Activated CD4-positive, alpha-beta T cell treated with anti-CD3 and anti-CD28 coated beads, Interleukin-2, amount 10 ng/mL, durations not matched to agents 24 days and 14 days (primary cell): ENCODE measurements around the gene MACROD2. TPM values are rescaled to one million over a fixed set of nuclear protein-coding genes. Genes with fewer than 3 reads are reported as not detected.
"Not testable (repeated sequence)": the region's sequence is repeated elsewhere in the genome, so short reads cannot be mapped to it uniquely, and the experiment has no call there.

Experiments used
- DNase-seq: peaks from one replicate; pipeline ENCODE4 v3.0.0; 2022
- H3K27ac Mint-ChIP-seq: one replicate; pipeline ENCODE4 v1.8.0; 2022; ENCODE audit warnings: mild to moderate bottlenecking, mixed read lengths
- H3K27me3 Mint-ChIP-seq: one replicate; pipeline ENCODE4 v1.8.0; 2022; ENCODE audit warnings: mixed read lengths
- H3K36me3 Mint-ChIP-seq: one replicate; pipeline ENCODE4 v1.8.0; 2022; ENCODE audit warnings: low read depth, mild to moderate bottlenecking, mixed read lengths
- H3K4me1 Mint-ChIP-seq: one replicate; pipeline ENCODE4 v1.8.0; 2021; ENCODE audit warnings: mixed read lengths
- H3K4me3 Mint-ChIP-seq: one replicate; pipeline ENCODE4 v1.8.0; 2022; ENCODE audit warnings: mild to moderate bottlenecking, moderate library complexity, mixed read lengths
- H3K9me3 Mint-ChIP-seq: one replicate; pipeline ENCODE4 v1.8.0; 2021; ENCODE audit warnings: mixed read lengths
- intact Hi-C: fragments of 100-400 bp; cut with micrococcal nuclease; formaldehyde crosslinking; loops from one replicate; pipeline ENCODE4 v1.15.1; 2023
- total RNA-seq: library from RNA; stranded (reverse); gene quantifications from 2 replicates; pipeline ENCODE4 v1.2.3, GENCODE V29; 2022

The MACROD2 gene
- total RNA-seq, 1 donor from 2014 or later = not detected

GRCh38 chr20:15795305-15796019 lies 1800.1 kb downstream of the MACROD2 start:
- Mint-ChIP-seq H3K27ac (no peak overlapping the region), H3K36me3 (no peaks in the 10 kb centered on the region), H3K4me1 (no peaks in the 10 kb centered on the region), H3K4me3 (no peak overlapping the region), H3K27me3 (no peaks in the 10 kb centered on the region), H3K9me3 (peaks cover 5% of the 10 kb centered on the region)
- no peak for DNase-seq
- intact Hi-C loops = no loop called here

GRCh38 chr20:15799871-15800270 lies 1804.6 kb downstream of the MACROD2 start:
- Mint-ChIP-seq H3K27me3 (no peaks in the 10 kb centered on the region), H3K27ac (no peak overlapping the region), H3K9me3 (peaks cover 5% of the 10 kb centered on the region), H3K36me3 (no peaks in the 10 kb centered on the region), H3K4me1 (no peaks in the 10 kb centered on the region), H3K4me3 (no peak overlapping the region)
- DNase-seq = no peak
- intact Hi-C loops = no loop called here

- Mint-ChIP-seq H3K4me3 (no peak overlapping the region), H3K9me3 (peaks cover 3% of the 10 kb centered on the region), H3K36me3 (no peaks in the 10 kb centered on the region)
Measured at GRCh38 chr20:15802020-15802419, 1806.7 kb downstream of the MACROD2 start.

GRCh38 chr20:15805154-15805553 lies 1809.8 kb downstream of the MACROD2 start:
- intact Hi-C loops = no loop called here
- no peak overlapping the region for H3K4me3 Mint-ChIP-seq
- no peaks in the 10 kb centered on the region for H3K36me3 Mint-ChIP-seq
- no peaks in the 10 kb centered on the region for H3K27me3 Mint-ChIP-seq
- no peaks in the 10 kb centered on the region for H3K4me1 Mint-ChIP-seq
- no peak for DNase-seq
- peaks cover 8% of the 10 kb centered on the region for H3K9me3 Mint-ChIP-seq
- H3K27ac Mint-ChIP-seq = no peak overlapping the region

More at GRCh38 chr20:15802020-15802419, 1806.7 kb downstream of the MACROD2 start:
- intact Hi-C loops = no loop called here
- H3K27ac Mint-ChIP-seq = no peak overlapping the region
- H3K27me3 Mint-ChIP-seq = no peaks in the 10 kb centered on the region
- no peak for DNase-seq
- no peaks in the 10 kb centered on the region for H3K4me1 Mint-ChIP-seq

GRCh38 chr20:15806105-15806504 lies 1810.8 kb downstream of the MACROD2 start:
- no peaks in the 10 kb centered on the region for H3K27me3 Mint-ChIP-seq
- DNase-seq = no peak
- intact Hi-C loops = no loop called here
- H3K4me1 Mint-ChIP-seq = no peaks in the 10 kb centered on the region
- H3K9me3 Mint-ChIP-seq = peaks cover 8% of the 10 kb centered on the region
- no peak overlapping the region for H3K27ac Mint-ChIP-seq
- H3K4me3 Mint-ChIP-seq = no peak overlapping the region
- no peaks in the 10 kb centered on the region for H3K36me3 Mint-ChIP-seq

GRCh38 chr20:15807271-15807670 lies 1812.0 kb downstream of the MACROD2 start:
- Mint-ChIP-seq H3K4me3 (no peak overlapping the region), H3K27me3 (no peaks in the 10 kb centered on the region), H3K4me1 (no peaks in the 10 kb centered on the region), H3K27ac (no peak overlapping the region), H3K9me3 (peaks cover 8% of the 10 kb centered on the region), H3K36me3 (no peaks in the 10 kb centered on the region)
- no peak for DNase-seq
- intact Hi-C loops = no loop called here

- H3K4me1 Mint-ChIP-seq, H3K27ac Mint-ChIP-seq, H3K9me3 Mint-ChIP-seq, H3K27me3 Mint-ChIP-seq, DNase-seq, intact Hi-C loops, H3K36me3 Mint-ChIP-seq, H3K4me3 Mint-ChIP-seq: not testable (repeated sequence)
Measured at GRCh38 chr20:15807771-15808170, 1812.5 kb downstream of the MACROD2 start.

- Mint-ChIP-seq H3K27me3 (no peaks in the 10 kb centered on the region), H3K4me1 (no peaks in the 10 kb centered on the region), H3K36me3 (no peaks in the 10 kb centered on the region), H3K9me3 (peaks cover 8% of the 10 kb centered on the region), H3K4me3 (no peak overlapping the region), H3K27ac (no peak overlapping the region)
- intact Hi-C loops = no loop called here
- DNase-seq = no peak
Measured at GRCh38 chr20:15811951-15812350, 1816.6 kb downstream of the MACROD2 start.

- Mint-ChIP-seq H3K27ac (no peak overlapping the region), H3K4me3 (no peak overlapping the region), H3K4me1 (no peaks in the 10 kb centered on the region), H3K9me3 (peaks cover 8% of the 10 kb centered on the region), H3K36me3 (no peaks in the 10 kb centered on the region), H3K27me3 (no peaks in the 10 kb centered on the region)
- DNase-seq = no peak
- intact Hi-C loops = no loop called here
Measured at GRCh38 chr20:15812696-15813095, 1817.4 kb downstream of the MACROD2 start.

GRCh38 chr20:15814360-15814759 lies 1819.0 kb downstream of the MACROD2 start:
- no peak for DNase-seq
- H3K4me3 Mint-ChIP-seq = no peak overlapping the region
- peaks cover 3% of the 10 kb centered on the region for H3K9me3 Mint-ChIP-seq
- H3K27ac Mint-ChIP-seq = no peak overlapping the region
- intact Hi-C loops = no loop called here
- no peaks in the 10 kb centered on the region for H3K36me3 Mint-ChIP-seq
- no peaks in the 10 kb centered on the region for H3K4me1 Mint-ChIP-seq
- H3K27me3 Mint-ChIP-seq = no peaks in the 10 kb centered on the region

- Mint-ChIP-seq H3K27me3 (no peaks in the 10 kb centered on the region), H3K4me3 (no peak overlapping the region), H3K9me3 (peaks cover 3% of the 10 kb centered on the region), H3K27ac (no peak overlapping the region), H3K4me1 (no peaks in the 10 kb centered on the region), H3K36me3 (no peaks in the 10 kb centered on the region)
- intact Hi-C loops = no loop called here
- DNase-seq = no peak
Measured at GRCh38 chr20:15814911-15815310, 1819.6 kb downstream of the MACROD2 start.

GRCh38 chr20:15817351-15817750 lies 1822.0 kb downstream of the MACROD2 start:
- H3K36me3 Mint-ChIP-seq = no peaks in the 10 kb centered on the region
- DNase-seq = no peak
- intact Hi-C loops = no loop called here
- H3K27ac Mint-ChIP-seq = no peak overlapping the region
- H3K27me3 Mint-ChIP-seq = no peaks in the 10 kb centered on the region
- H3K9me3 Mint-ChIP-seq = peaks cover 3% of the 10 kb centered on the region
- no peak overlapping the region for H3K4me3 Mint-ChIP-seq
- H3K4me1 Mint-ChIP-seq = no peaks in the 10 kb centered on the region

- intact Hi-C loops = no loop called here
- DNase-seq = no peak
- Mint-ChIP-seq H3K4me3 (no peak overlapping the region), H3K36me3 (no peaks in the 10 kb centered on the region), H3K4me1 (no peaks in the 10 kb centered on the region), H3K27me3 (no peaks in the 10 kb centered on the region), H3K27ac (no peak overlapping the region), H3K9me3 (no peaks in the 10 kb centered on the region)
Measured at GRCh38 chr20:15818651-15819071, 1823.3 kb downstream of the MACROD2 start.

GRCh38 chr20:15823718-15824117 lies 1828.4 kb downstream of the MACROD2 start:
- no peaks in the 10 kb centered on the region for H3K4me1 Mint-ChIP-seq
- DNase-seq = no peak
- H3K27me3 Mint-ChIP-seq = no peaks in the 10 kb centered on the region
- H3K27ac Mint-ChIP-seq = no peak overlapping the region
- intact Hi-C loops = no loop called here
- no peaks in the 10 kb centered on the region for H3K9me3 Mint-ChIP-seq
- no peak overlapping the region for H3K4me3 Mint-ChIP-seq
- no peaks in the 10 kb centered on the region for H3K36me3 Mint-ChIP-seq

- Mint-ChIP-seq H3K27me3 (no peaks in the 10 kb centered on the region), H3K4me1 (no peaks in the 10 kb centered on the region), H3K4me3 (no peak overlapping the region), H3K36me3 (no peaks in the 10 kb centered on the region), H3K9me3 (no peaks in the 10 kb centered on the region), H3K27ac (no peak overlapping the region)
- intact Hi-C loops = no loop called here
- DNase-seq = no peak
Measured at GRCh38 chr20:15827628-15828027, 1832.3 kb downstream of the MACROD2 start.
